Endometrial microvascular endothelial cells (primary cell): Measurements from ENCODE around the gene PFKFB3. TPM values are rescaled to one million over a fixed set of nuclear protein-coding genes. Genes with fewer than 3 reads are reported as not detected.

Source experiments
- in situ Hi-C: cut with HindIII; loops from 2 replicates; pipeline ENCODE4 v1.10.0; 2017; ENCODE audit warnings: low sequenced_read_pairs, low pct_unique_long_range_greater_than_20kb; ENCODE audit errors: inconsistent ontology term
- total RNA-seq: library from RNA; depleted of rRNA; stranded (reverse); fragments of >200 nt; gene quantifications from one replicate; pipeline ENCODE4 v1.2.3, GENCODE V29; 2015; ENCODE audit errors: inconsistent ontology term

The PFKFB3 gene
- total RNA-seq, 1 donor from 2014 or later: 31.9 TPM

DNA sequence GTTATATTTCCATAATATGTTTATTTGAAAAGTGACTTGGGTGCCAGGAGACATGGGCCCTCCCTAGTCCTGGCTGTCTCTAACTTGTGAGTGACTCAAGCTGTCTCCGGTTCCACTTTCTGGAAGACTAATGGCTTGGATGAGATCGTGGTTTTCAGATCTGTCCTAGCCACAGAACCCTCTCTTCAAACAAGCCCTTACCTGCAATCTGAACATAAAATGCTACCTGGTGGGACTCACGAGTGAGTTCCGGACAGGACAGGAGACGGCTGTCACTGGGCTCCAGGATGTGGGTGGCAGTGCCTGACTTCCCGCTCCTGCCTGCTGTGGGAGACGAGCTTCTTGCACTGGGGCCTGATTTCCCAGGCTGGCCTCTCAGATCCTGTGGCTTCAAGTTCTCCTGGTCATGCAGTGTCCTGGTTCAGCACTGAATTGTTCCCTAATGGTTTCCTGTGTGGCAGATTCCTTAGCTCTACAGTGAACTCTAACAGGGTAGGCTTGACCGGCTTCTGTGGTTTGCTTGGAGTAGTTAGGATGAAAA is 26.0 kb upstream of the PFKFB3 start:
- in situ Hi-C loops: no loop called here

DNA sequence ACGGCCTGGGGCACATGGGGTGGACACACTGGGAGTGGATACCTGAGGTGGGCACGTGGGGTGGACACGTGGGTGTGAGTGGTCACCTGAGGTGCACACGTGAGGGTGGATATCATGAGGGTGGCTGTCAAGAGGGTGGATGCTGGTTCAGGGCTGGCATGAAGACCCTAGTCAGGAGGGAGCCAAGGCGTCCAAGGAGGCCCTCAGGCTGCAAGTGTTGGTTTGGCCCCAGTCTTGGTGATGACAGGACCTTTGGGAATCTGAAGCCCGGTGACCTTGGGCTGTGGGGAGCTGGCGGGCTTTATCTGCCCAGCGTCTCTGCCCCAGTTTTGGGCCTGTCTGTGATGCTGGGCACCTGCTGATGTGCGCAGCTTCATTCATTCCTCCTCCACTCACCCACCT is 24.9 kb upstream of the PFKFB3 start:
- in situ Hi-C loops: no loop called here

DNA sequence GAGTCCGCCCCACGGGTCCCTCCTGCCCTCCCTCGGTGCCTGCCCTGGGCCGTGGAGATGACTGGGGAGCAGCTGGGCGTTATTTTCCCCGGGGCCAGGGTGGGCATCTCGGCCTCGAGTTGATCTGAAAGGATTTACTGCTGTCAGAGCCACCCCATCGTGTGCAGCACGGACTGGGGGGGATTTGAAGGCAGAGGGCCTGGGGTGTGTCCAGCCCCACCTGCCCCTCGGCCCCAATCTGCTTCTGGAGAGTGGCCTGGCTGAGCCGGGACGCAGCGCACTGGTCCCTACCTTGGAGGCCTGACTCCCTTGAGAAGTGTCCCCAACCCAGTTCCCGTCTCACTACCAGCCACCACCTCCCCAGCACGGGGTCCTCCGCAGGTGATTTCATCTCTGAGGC is 24.2 kb upstream of the PFKFB3 start:
- in situ Hi-C loops: no loop called here

DNA sequence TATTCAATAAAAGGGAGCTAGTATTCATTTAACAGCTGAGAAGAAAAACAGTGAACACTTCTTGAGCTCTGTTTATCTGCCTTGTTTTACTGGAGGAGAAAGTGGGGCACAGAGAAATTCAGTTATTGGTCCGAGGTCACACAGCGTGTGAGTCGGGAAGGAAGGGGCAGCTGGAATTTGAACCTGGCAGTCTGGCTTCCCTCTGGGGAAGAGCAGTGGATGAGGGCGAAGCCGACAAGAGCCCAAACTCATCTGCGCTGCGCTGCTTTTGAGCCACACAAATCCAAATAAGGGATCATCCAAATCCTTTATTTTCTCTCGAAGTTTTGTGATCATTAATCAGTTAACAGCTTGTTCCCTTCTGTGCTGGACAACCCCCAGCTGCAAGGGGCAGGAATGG is 23.7 kb upstream of the PFKFB3 start:
- in situ Hi-C loops: no loop called here

DNA sequence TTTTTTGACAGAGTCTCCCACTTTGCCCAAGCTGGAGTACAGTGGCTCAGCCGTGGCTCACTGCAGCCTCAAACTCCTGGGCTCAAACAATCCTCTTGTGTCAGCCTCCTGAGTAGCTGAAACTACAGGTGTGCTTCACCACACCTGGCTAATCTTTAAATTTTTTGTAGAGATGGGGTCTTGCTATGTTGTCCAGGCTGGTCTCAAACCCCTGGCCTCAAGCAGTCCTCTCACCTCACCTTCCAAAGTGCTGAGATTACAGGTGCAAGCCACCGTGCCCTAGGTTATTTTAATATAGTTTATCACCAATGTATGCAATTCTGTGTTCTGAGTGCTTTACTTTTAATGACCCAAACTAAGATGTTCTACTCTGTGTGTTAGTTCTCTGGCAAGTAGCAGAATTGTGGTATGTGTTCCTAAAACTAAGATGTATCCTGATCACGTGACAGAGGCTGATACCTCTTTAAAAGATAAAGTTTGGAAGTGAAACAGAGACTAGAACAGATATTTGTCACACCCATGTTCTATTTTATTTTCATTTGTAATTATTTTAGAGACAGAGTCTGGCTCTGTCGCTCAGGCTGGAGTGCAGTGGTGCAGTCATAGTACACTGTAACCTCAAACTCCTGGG is 22.1 kb upstream of the PFKFB3 start:
- in situ Hi-C loops: no loop called here

DNA sequence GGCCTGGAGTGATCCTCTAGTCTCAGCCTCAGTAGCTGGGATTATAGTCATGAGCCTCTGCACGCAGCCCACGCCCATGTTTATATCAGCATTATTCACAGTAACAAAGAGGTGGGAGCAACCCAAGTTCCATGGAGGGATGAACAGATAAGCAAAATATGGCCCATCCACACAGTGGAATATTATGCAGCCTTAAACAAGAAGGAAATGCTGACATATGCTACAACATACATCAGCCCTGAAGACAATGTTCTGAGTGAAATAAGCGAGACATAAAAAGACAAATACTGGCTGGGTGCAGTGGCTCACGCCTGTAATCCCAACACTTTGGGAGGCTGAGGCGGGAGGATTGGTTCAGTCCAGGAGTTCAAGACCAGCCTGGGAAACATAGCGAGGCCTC is 21.5 kb upstream of the PFKFB3 start:
- in situ Hi-C loops: no loop called here

DNA sequence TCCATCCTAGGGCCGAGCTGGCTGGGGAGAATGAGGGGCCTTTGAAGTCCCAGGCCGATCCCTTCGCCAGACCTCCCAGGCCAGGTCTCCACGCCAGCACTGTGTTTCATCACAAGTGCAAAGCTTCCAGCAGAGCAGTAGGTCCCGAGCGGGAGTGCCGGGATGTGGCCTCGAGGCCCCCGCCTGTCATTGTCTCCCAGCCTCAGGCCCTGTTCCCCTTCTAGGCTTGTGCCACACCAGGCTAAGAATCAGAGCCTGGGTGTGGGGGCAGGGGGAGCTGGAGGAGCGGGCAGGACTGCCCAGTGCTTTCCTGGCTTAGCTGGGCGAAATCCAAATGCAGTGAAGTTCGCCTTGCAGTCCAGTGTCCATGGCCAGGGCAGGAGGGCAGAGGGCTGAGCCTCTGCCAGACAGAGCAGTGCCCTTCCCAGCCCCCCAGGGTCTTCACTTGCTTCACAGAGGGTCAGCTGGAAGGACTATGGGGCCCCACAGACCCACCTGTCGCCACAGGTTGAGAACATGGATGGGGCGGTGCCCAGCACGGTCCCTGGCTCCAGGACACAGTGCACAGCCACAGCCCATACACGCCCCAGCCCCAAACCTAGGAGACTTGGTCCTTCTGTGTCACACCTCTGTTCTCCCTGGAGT is 20.2 kb upstream of the PFKFB3 start:
- in situ Hi-C loops: no loop called here

DNA sequence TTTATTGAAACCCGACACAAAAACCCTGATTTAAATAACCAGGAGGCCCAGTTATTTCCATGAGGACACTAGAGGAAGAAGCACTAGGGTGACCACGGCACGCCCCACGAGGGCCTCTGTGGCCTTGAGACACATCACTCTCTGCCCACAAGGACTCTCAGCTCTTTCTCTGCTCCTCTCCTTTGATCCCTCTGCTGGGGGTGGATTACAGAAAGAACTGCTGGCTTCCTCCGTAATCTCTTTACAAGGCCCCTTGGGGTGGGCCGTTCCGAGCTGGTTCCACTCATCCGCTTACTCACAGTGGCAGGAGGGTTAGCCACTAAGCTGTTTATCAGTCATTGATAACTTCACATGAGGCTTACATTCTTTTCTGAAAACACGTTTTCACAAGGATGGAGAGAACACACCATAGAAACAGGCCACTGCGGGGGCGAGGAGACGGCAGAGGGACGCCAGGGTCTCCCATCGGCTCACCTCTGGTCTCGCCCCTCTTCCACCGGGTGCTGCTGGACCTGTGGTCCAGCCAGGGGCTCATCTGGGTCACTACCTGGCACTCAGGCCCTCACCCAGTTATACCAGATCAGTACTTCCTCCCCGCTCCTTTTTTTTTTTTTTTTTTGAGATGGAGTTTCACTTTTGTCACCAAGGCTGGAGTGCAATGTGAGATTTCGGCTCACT is 17.6 kb upstream of the PFKFB3 start:
- in situ Hi-C loops: no loop called here

DNA sequence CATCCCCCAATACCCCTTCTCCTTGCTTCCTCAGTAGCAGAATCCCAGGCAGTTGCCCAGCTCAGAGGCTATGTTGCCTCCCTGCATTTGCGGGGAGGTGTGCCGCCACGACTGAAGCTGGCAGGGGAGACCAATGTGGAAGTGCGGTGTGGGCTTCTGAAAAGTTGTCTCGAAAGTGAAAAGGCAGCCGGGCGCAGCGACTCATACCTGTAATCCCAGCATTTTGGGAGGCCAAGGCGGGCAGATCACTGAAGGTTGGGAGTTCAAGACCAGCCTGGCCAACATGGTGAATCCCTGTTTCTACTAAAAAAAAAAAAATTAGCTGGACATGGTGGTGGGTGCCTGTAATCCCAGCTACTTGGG is 15.9 kb upstream of the PFKFB3 start:
- in situ Hi-C loops: no loop called here

DNA sequence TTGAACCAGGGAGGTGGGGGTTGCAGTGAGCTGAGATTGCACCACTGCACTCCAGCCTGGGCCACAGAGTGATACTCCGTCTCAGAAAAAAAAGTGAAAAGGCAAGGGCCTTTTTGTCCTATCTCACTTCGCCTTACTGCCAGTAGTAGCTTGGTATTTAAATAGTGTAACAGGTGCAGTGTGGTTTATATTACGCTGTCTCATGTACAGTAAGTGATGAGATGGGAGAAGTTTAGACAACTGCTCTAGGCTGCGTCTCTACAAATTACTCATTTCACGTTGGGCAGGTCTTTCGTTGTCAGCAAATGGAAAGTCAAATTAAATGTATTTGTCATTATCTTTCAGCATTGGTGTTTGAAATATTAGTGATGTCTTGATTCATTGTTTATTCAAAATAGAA is 15.5 kb upstream of the PFKFB3 start:
- in situ Hi-C loops: no loop called here

DNA sequence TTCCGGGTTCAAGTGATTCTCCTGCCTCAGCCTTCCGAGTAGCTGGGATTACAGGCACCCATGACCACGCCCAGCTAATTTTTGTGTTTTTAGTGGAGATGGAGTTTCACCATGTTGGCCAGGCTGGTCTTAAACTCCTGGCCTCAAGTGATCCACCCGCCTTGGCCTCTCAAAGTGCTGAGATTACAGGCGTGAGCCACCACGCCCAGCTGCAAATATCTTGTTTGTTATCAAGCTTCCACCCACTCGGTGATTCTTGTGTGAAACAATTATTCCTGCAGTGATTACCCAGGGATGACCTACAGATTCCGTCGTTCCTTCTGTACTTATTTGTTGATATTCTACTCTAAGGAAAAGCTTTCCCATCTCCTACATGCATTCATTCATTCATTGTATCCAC is 12.7 kb upstream of the PFKFB3 start:
- in situ Hi-C loops: loop anchor here (10.0 kb wide), 1 partner anchor 195 kb away; no protein-coding TSS in a partner anchor

DNA sequence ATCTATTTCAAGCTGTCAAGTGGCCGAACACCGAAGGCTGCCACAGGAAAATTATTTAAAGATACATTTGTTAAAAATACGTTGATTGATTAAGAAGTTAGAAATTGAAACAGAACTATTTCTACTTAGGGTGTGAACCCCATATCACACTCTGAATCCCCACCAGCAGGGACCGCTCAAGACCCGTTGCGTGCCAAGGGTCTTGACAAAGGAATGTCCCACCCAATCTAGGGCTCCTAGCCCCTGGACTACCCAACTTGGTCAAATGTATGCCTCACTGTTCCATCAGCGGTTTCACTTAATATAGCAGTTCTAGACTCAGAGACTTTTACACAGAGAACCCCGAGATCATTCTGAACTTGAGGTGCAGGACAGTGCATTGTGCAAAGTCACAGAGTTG is 11.6 kb upstream of the PFKFB3 start:
- in situ Hi-C loops: loop anchor here (10.0 kb wide), 1 partner anchor 194 kb away; no protein-coding TSS in a partner anchor

DNA sequence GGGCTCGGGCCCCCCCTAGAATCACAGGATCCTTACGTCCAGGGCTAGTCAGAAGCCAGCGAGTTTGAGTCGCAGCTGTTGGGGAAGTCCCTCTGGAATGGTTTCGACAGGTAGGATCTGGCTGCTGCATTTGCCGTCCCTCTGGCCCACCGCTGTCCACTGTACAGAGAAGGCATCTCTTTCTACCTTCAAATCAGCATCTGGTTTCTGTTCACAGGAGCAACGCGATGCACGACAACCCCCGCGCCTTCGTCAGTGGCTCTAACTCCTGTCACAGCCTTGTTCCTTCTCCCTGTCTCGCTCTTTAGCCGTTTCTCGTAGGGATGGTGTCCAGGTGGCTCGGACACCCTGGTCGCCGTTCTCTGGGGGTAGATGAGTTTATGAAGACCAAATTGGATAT is 11.2 kb upstream of the PFKFB3 start:
- in situ Hi-C loops: loop anchor here (10.0 kb wide), 1 partner anchor 193 kb away; no protein-coding TSS in a partner anchor

DNA sequence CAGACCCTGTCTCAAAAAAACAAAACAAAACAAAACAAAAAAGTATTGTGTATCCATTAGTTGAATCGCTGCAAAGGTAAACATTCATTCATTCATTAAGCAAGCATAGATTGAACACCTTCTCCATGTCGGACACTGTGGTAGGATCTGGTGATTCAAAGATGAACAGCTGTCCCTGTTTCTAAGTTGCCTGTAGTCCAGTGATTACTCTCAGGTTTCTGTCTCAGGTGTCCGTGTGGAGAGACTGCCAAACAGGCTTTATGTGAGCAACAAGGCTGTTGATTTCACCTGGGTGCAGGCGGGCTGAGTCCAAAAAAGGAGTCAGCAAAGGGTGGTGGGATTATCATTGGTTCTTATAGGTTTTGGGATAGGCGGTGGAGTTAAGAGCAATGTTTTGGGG is 9.4 kb upstream of the PFKFB3 start:
- in situ Hi-C loops: loop anchor here (10.0 kb wide), 1 partner anchor 191 kb away; no protein-coding TSS in a partner anchor

DNA sequence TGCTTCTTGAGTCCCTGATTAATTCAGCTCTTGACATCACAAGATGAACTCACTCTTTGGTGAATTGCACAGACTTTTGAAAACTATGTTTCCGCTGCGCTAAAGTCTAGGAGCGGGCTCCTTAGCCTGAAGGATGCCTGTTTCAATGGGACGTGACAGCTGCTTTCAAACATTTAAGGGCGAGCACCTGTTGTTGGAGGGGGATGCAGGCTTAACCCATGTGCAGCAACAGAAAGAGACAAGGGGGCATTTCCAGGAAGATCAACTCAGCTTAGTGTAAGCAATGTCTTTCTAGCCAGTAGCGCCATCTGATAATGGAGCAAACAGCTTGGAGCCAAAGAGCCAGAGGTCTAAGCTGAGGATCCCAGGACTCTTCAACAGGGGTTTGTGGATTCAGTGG is 8.4 kb upstream of the PFKFB3 start:
- in situ Hi-C loops: loop anchor here (10.0 kb wide), 1 partner anchor 190 kb away; no protein-coding TSS in a partner anchor

DNA sequence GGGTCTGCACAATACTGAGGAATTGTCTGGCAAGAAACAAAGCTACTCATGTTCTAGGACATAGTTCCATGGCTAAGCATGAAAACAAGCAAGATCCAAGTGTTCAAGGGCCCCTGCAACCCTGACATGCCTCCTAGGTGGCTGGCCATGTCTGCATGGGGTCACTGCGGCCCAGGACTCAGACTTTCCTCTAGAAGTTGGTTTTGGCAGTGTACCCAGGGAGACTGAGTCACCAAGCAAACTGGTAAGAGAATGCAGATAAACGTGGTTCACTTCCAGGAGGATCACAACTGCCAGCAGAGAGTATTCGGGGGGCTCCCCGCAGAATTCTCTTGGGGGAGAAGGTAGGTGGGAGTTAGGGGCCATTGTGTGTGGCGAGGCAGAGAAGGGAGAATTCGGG is 7.4 kb upstream of the PFKFB3 start:
- in situ Hi-C loops: loop anchor here (10.0 kb wide), 1 partner anchor 189 kb away; no protein-coding TSS in a partner anchor

DNA sequence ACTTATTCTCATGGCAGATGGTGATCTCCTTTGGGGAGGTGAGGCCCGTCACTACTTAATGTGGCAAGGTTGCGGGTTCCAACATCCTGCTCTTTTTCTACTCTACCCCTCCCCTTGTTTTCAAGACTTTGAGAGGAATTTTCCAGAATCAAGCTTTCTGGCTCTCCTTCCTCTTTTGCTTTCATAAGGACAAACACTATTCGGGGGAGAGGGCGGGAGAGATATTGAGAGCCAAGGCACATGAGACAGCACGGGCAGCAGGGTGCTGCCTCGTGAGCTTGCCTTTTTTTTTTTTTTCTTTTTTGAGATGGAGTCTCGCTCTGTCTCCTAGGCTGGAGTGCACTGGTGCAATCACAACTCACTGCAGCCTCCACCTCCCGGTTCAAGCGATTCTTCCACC is 6.9 kb upstream of the PFKFB3 start:
- in situ Hi-C loops: loop anchor here (10.0 kb wide), 1 partner anchor 189 kb away; no protein-coding TSS in a partner anchor

DNA sequence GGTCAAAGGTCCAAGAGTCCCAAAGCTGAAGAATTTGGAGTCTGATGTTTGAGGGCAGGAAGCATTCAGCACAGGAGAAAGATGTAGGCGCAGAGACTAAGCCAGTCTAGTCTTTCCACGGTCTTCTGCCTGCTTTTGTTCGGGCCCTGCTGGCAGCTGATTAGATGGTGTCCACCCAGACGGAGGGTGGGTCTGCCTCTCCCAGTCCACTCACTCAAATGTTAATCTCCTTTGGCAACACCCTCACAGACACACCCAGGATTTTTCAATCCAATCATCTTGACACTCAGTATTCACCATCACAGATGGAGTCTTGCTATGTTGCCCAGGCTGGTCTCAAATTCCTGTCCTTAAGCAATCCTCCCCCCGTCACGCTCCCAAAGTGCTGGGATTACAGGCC is 6.2 kb upstream of the PFKFB3 start:
- in situ Hi-C loops: loop anchor here (10.0 kb wide), 1 partner anchor 188 kb away; no protein-coding TSS in a partner anchor

DNA sequence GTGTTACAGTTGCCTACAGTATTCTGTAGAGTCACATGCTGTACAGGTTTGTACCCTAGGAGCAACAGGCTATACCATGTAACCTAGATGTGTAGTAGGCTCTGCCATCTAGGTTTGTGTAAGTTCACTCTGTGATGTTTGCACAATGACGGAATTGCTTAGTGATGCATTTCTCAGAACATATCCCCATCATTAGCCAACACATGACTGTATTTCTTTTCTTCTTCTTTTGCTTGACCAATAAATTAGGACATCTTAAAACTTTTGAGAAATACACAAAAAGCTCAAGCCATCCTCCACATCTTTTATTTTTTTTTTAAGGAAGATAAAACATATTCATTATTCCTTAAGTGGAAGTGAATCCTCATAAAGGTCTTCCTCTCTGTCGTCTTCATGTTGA is 5.4 kb upstream of the PFKFB3 start:
- in situ Hi-C loops: loop anchor here (10.0 kb wide), 1 partner anchor 187 kb away; no protein-coding TSS in a partner anchor

DNA sequence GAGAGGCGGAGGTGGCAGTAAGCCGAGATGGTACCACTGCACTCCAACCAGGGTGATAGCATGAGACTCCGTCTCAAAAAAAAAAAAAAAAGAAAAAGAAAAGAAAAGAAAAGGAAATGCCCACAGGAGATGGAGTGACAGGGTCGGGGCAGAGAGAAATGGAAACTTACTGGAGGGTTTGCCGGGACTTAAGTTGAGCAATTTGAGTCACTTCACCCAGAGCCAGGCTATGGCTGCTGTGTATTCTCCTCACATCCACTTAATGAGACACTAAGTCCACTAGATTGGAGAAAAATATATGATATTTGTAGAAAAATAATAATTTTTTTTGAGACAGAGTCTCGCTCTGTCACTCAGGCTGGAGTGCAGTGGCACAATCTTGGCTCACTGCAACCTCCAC is 4.6 kb upstream of the PFKFB3 start:
- in situ Hi-C loops: loop anchor here (10.0 kb wide), 1 partner anchor 187 kb away; no protein-coding TSS in a partner anchor
